ENCODE data around the gene KRTAP20-3.

Gene KRTAP20-3

GRCh38 chr21:30642564-30642963 is at the start of gene KRTAP20-3:
KRTAP20-3 (plus strand) TSS chr21:30642864.
- FAIRE-seq: no peak
- DNase-seq (ENCODE audit: insufficient read length, low spot score): no peak

- no peak for DNase-seq (ENCODE audit: insufficient read length, low spot score)
- no peak for FAIRE-seq
These were observed 43.9 kb upstream of the KRTAP20-3 start, which contains the start of gene KRTAP6-2 for GRCh38 chr21:30598802-30599201. KRTAP6-2 (minus strand) TSS chr21:30598902; CDS start chr21:30598874, 28 bp downstream.

GRCh38 chr21:30600787-30601186 is 41.9 kb upstream of the KRTAP20-3 start, which contains the start of gene KRTAP22-1:
KRTAP22-1 (plus strand) TSS chr21:30601087.
- DNase-seq (ENCODE audit: insufficient read length, low spot score) (no peak), FAIRE-seq (no peak)

- FAIRE-seq: no peak
- no peak for DNase-seq (ENCODE audit: insufficient read length, low spot score)
These were observed 36.7 kb upstream of the KRTAP20-3 start for GRCh38 chr21:30605968-30606367.

GRCh38 chr21:30612132-30612531 is 30.5 kb upstream of the KRTAP20-3 start:
- DNase-seq (ENCODE audit: insufficient read length, low spot score) (no peak), FAIRE-seq (no peak)

- FAIRE-seq (no peak), DNase-seq (ENCODE audit: insufficient read length, low spot score) (no peak)
These were observed 28.8 kb upstream of the KRTAP20-3 start, which contains the start of gene KRTAP6-1 for GRCh38 chr21:30613836-30614235. KRTAP6-1 (minus strand) TSS chr21:30613930; CDS start chr21:30613904, 26 bp downstream.

GRCh38 chr21:30615199-30615598 is 27.5 kb upstream of the KRTAP20-3 start:
- FAIRE-seq: no peak

GRCh38 chr21:30616125-30616524 is 26.5 kb upstream of the KRTAP20-3 start, which contains the start of gene KRTAP20-1:
KRTAP20-1 (plus strand) TSS chr21:30616425; CDS start chr21:30616455, 30 bp downstream.
- DNase-seq (ENCODE audit: insufficient read length, low spot score) (no peak), FAIRE-seq (no peak)

More at GRCh38 chr21:30615199-30615598, 27.5 kb upstream of the KRTAP20-3 start:
- no peak for DNase-seq (ENCODE audit: insufficient read length, low spot score)

- no peak for FAIRE-seq
These were observed 22.6 kb upstream of the KRTAP20-3 start for GRCh38 chr21:30620080-30620479.

GRCh38 chr21:30620522-30620921 is 22.1 kb upstream of the KRTAP20-3 start, which contains the start of gene KRTAP20-4:
KRTAP20-4 (plus strand) TSS chr21:30620627.
- DNase-seq (ENCODE audit: insufficient read length, low spot score) (no peak), FAIRE-seq (no peak)

More at GRCh38 chr21:30620080-30620479, 22.6 kb upstream of the KRTAP20-3 start:
- no peak for DNase-seq (ENCODE audit: insufficient read length, low spot score)

GRCh38 chr21:30623362-30623761 is 19.3 kb upstream of the KRTAP20-3 start:
- DNase-seq (ENCODE audit: insufficient read length, low spot score) (no peak), FAIRE-seq (no peak)

- no peak for FAIRE-seq
These were observed 17.1 kb upstream of the KRTAP20-3 start for GRCh38 chr21:30625449-30626165.

GRCh38 chr21:30628109-30628508 is 14.6 kb upstream of the KRTAP20-3 start:
- DNase-seq (ENCODE audit: insufficient read length, low spot score) (no peak), FAIRE-seq (no peak)

More at GRCh38 chr21:30625449-30626165, 17.1 kb upstream of the KRTAP20-3 start:
- DNase-seq (ENCODE audit: insufficient read length, low spot score): no peak

GRCh38 chr21:30629200-30629599 is 13.5 kb upstream of the KRTAP20-3 start:
- DNase-seq (ENCODE audit: insufficient read length, low spot score) (no peak), FAIRE-seq (no peak)

- DNase-seq (ENCODE audit: insufficient read length, low spot score) (no peak), FAIRE-seq (no peak)
These were observed 7.8 kb upstream of the KRTAP20-3 start, which contains the start of gene KRTAP20-2 for GRCh38 chr21:30634906-30635305. KRTAP20-2 (plus strand) TSS chr21:30635206; CDS start chr21:30635264, 58 bp downstream.

GRCh38 chr21:30638686-30639085 is 4.0 kb upstream of the KRTAP20-3 start:
- FAIRE-seq (no peak), DNase-seq (ENCODE audit: insufficient read length, low spot score) (no peak)

GRCh38 chr21:30646904-30647414 is 4.3 kb downstream of the KRTAP20-3 start:
- no peak for DNase-seq (ENCODE audit: insufficient read length, low spot score)
- FAIRE-seq: no peak

GRCh38 chr21:30652891-30653290 is 10.2 kb downstream of the KRTAP20-3 start:
- FAIRE-seq (no peak), DNase-seq (ENCODE audit: insufficient read length, low spot score) (no peak)

GRCh38 chr21:30668776-30669175 is 26.1 kb downstream of the KRTAP20-3 start:
- FAIRE-seq (no peak), DNase-seq (ENCODE audit: insufficient read length, low spot score) (no peak)

- no peak for FAIRE-seq
- no peak for DNase-seq (ENCODE audit: insufficient read length, low spot score)
These were observed 30.5 kb downstream of the KRTAP20-3 start for GRCh38 chr21:30672985-30673650.

GRCh38 chr21:30674312-30674711 is 31.6 kb downstream of the KRTAP20-3 start:
- no peak for FAIRE-seq
- no peak for DNase-seq (ENCODE audit: insufficient read length, low spot score)
